Raji (cell line): ENCODE results near the gene CARM1.

Experiments
- POLR2A ChIP-seq: IDR thresholded peaks from 2 replicates; pipeline ENCODE4 v1.6.1; 2011; ENCODE audit warnings: low read depth, low read length, control low read depth; ENCODE audit not compliant: insufficient read depth

Gene CARM1

DNA sequence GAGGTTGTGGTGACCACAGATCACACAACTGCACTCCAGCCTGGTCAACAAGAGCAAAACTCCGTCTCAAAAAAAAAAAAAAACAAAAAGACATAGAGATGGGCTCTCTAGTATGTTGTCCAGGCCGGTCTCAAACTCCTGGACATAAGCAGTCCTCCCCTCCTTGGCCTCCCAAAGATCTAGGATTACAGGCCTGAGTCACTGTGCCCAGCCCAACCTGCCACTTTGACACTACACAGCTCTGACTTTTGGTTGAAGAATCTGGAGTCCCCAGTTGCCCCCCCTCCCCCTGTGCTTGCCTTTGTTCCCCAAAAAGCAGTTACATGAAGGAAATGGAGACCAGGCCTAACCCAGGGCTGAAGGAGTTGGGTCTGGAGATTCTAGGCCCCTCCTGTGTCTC is 12.9 kb downstream of the CARM1 start:
- TF ChIP-seq POLR2A, result no peak

GRCh38 chr19:10885201-10886169 is 14.1 kb downstream of the CARM1 start:
- no peak for TF ChIP-seq POLR2A

DNA sequence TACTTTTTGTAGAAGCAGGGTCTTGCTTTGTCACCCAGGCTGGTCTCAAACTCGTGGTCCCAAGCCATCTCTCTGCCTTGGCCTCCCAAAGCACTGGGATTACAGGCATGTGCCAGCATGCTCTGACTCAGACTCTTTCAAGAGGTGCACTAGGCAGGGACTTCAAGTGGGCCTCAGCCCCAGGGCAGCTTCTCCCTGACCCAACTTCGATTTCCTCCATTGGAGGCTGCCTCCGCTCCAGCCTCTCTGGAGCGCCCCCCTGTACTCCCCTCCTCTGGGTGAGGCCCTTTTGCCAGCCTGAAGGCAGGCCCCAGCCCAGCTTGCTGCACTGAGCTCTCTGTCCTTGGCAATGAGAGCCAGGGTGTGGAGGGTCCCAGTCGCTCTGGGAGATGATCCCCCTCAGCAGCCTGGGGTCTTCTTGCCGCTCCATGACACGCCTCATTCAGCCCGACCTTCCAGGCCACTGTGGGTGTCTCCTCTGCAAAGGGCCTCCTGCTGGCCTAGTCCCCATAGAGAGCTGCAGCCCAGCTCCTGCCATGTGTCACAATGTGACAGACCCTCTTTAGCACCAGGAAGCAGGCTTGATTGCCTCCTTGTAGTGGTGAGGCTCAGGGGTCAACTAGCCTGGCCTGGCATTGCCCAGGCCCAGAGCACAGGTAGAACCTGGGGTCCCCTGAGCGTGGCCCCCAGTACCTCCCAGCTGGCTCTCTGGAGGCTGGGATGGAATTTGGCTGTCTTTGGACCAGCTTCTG is 16.4 kb downstream of the CARM1 start:
- TF ChIP-seq POLR2A, result no peak

- no peak for TF ChIP-seq POLR2A
These were observed 17.1 kb downstream of the CARM1 start for GRCh38 chr19:10888421-10888866.

- TF ChIP-seq POLR2A, result no peak
These were observed 18.5 kb downstream of the CARM1 start for GRCh38 chr19:10889880-10890279.

GRCh38 chr19:10891405-10892086 is 20.2 kb downstream of the CARM1 start:
- no peak for TF ChIP-seq POLR2A

- no peak for TF ChIP-seq POLR2A
These were observed 20.9 kb downstream of the CARM1 start for GRCh38 chr19:10892256-10892655.

- TF ChIP-seq POLR2A, result no peak
These were observed 23.5 kb downstream of the CARM1 start for GRCh38 chr19:10894911-10895213.

DNA sequence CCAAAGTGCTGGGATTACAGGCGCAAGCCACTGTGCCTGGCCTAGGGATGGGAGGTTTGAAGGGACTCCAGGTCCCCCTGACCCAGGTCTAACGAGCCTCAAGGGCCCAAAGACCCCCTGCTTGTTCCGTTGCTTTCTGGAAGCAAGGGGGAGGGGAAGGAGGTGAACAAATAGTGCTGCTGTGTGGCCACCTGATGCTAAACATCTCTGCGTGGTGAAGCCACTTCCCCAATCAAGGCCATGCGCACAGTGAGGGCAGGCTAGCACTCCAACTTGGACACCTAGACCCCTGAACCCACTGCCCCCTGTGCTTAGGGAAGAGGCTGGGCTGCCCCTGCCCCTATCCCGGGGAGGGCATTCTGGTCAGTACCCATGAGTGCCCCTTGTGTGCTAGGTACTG is 24.0 kb downstream of the CARM1 start:
- no peak for TF ChIP-seq POLR2A

DNA sequence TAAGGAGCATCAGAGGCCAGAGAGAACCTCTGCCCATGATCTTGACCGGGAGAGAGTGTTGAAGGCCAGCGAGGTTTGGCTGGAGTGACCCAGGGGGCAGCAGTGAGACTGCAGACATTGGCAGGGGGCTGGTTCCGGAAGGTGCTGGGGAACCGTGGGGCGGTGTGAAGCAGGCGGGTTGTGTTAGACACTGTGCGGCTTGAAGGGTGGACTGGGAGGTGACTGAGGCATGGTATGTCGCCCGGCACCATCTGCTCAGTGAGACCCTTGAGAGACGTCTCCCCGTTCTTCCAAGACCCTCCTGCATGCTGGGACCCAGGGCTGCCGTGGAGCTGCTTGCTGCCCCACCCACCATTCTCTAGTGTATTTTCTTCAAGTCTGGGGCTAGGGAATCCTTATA is 24.6 kb downstream of the CARM1 start:
- TF ChIP-seq POLR2A, result no peak

- no peak for TF ChIP-seq POLR2A
These were observed 25.6 kb downstream of the CARM1 start for GRCh38 chr19:10896851-10897526.

- TF ChIP-seq POLR2A, result no peak
These were observed 27.3 kb downstream of the CARM1 start for GRCh38 chr19:10898633-10899032.

DNA sequence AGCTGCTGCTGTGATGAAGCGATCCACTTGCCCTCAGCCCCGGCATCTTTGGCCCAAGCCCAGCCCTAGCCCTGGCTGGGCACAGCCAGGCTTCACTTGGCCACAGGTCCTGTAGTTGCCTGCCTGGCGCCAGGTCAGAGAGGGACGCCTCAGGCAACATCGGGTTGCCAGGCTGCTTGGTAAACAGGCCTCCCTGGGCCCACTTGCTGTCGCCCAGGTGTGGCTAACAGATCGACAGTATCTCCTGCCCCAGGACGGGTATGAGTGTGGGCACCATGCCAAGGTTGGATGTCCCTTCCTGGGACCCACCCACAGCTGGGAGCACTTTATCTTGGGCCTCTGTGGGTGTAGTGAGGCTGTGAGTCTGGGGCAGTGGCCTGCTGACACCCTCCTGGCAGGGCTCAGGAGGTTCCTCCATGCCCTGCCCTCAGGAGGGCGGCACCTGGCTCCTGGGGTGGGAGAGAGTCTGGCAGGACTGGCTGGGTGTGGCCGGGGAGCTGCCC is 27.8 kb downstream of the CARM1 start:
- TF ChIP-seq POLR2A, result no peak

DNA sequence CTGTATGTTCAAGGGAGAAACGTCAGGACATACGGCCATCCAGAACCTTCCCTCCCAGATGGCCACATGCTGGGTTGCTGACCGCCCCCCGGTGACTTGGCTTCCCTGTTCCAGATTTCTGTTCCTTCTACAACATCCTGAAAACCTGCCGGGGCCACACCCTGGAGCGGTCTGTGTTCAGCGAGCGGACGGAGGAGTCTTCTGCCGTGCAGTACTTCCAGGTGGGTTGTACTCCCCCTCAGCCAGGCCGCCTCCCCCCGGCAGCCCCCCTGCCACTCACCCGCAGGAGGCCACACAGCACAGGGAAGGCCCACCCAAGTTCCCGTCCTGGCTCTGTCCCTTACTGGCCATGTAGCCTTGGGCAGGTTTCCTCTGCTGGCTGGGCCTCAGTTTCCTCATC is 36.6 kb downstream of the CARM1 start:
- TF ChIP-seq POLR2A, result no peak
